Measurements from ENCODE around the gene TRIM65. TPM values are rescaled to one million over a fixed set of nuclear protein-coding genes. Genes with fewer than 3 reads are reported as not detected.
A peak's percentile ranks its signal among the peaks of the same experiment; 100 is the strongest.

TRIM65 gene
- total and polyA plus RNA-seq, 2 donors from 2014 or later = 11.5 to 23.6 TPM

DNA sequence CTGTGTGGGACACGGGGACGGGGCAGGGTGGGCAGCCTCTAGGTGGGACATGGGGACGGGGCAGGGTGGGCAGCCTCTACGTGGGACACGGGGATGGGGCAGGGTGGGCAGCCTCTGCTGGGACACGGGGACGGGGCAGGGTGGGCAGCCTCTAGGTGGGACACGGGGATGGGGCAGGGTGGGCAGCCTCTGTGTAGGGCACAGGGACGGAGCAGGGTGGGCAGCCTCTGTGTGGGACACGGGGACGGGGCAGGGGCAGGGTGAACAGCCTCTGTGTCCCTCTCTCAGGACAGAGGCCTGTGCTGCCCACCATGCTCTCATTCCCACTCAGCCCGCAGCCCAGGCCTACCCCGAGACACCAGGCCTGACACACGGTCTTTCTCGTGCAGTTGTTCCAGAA lies 24.8 kb upstream of the TRIM65 start:
- intact Hi-C loops (cut with DNase I) = no loop called here
- no peaks in the 10 kb centered on the region for H3K27me3 ChIP-seq (ENCODE audit: control insufficient read depth, insufficient read depth, low read length)
- FAIRE-seq (no peak), DNase-seq (peak in 1 of 5 donors; percentile 71)
- H3K9ac ChIP-seq (ENCODE audit: low read length in 3 of 3) = no peak overlapping the region
- H3K9me3 ChIP-seq (ENCODE audit: control insufficient read depth in 2 of 3, insufficient read depth in 1 of 3, low read length in 3 of 3) = no peaks in the 10 kb centered on the region
- H3K4me3 ChIP-seq (ENCODE audit: low read length in 3 of 3) = no peak overlapping the region
- H3K4me1 ChIP-seq (ENCODE audit: control insufficient read depth in 2 of 3, insufficient read depth in 2 of 3, low read depth in 1 of 3, low read length in 3 of 3) = peaks cover 0 to 12% (median 0%) of the 10 kb centered on the region in 3 donors
- H3K36me3 ChIP-seq (ENCODE audit: control insufficient read depth in 2 of 3, insufficient read depth in 3 of 3, low read length in 3 of 3) = peaks cover 0 to 3% (median 0%) of the 10 kb centered on the region in 3 donors
- no peak overlapping the region for H3K27ac ChIP-seq (ENCODE audit: low read depth in 2 of 2, low read length in 2 of 2)
- TF ChIP-seq, protein P1, sequence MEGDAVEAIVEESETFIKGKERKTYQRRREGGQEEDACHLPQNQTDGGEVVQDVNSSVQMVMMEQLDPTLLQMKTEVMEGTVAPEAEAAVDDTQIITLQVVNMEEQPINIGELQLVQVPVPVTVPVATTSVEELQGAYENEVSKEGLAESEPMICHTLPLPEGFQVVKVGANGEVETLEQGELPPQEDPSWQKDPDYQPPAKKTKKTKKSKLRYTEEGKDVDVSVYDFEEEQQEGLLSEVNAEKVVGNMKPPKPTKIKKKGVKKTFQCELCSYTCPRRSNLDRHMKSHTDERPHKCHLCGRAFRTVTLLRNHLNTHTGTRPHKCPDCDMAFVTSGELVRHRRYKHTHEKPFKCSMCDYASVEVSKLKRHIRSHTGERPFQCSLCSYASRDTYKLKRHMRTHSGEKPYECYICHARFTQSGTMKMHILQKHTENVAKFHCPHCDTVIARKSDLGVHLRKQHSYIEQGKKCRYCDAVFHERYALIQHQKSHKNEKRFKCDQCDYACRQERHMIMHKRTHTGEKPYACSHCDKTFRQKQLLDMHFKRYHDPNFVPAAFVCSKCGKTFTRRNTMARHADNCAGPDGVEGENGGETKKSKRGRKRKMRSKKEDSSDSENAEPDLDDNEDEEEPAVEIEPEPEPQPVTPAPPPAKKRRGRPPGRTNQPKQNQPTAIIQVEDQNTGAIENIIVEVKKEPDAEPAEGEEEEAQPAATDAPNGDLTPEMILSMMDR (IDR thresholded peaks at IDR 0.05; ENCODE audit: borderline replicate concordance, extremely low read depth, insufficient read depth) = no peak

DNA sequence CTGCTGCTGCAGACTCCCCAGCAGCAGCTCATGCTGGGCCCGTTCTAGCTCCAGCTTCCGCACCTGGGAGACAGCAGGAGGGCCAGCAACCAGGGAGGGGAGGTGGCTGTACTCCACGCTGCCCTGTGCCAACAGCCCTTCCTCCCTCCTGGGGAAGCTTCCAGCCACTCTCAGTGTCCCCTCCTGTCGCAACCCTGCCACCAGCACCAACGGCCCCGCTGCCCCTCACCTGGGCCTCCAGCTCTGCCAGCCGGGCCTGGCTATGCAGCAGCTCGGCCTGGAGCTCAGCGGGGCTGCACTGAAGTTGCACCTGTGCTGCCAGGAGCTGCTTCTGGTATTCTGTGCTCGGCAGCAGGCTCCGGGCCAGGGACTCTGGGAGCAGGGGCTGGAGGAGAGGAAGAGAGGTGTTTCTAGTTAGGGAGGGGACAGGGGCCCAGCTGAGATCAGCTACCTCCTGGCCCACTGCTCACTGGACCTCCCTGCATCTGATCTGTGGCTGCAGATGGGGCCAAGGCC lies 23.4 kb upstream of the TRIM65 start:
- Histone ChIP-seq H3K4me1 (ENCODE audit: control insufficient read depth in 2 of 3, insufficient read depth in 2 of 3, low read depth in 1 of 3, low read length in 3 of 3) (peaks cover 0 to 12% (median 0%) of the 10 kb centered on the region in 3 donors), H3K27me3 (ENCODE audit: control insufficient read depth, insufficient read depth, low read length) (no peaks in the 10 kb centered on the region), H3K9ac (ENCODE audit: low read length in 3 of 3) (no peak overlapping the region), H3K4me3 (ENCODE audit: low read length in 3 of 3) (no peak overlapping the region), H3K9me3 (ENCODE audit: control insufficient read depth in 2 of 3, insufficient read depth in 1 of 3, low read length in 3 of 3) (no peaks in the 10 kb centered on the region), H3K27ac (ENCODE audit: low read depth in 2 of 2, low read length in 2 of 2) (no peak overlapping the region), H3K36me3 (ENCODE audit: control insufficient read depth in 2 of 3, insufficient read depth in 3 of 3, low read length in 3 of 3) (no peaks in the 10 kb centered on the region)
- intact Hi-C loops (cut with DNase I) = no loop called here
- FAIRE-seq (no peak), DNase-seq (no peak)
- TF ChIP-seq, protein P1 (IDR thresholded peaks at IDR 0.05; ENCODE audit: borderline replicate concordance, extremely low read depth, insufficient read depth) = no peak

DNA sequence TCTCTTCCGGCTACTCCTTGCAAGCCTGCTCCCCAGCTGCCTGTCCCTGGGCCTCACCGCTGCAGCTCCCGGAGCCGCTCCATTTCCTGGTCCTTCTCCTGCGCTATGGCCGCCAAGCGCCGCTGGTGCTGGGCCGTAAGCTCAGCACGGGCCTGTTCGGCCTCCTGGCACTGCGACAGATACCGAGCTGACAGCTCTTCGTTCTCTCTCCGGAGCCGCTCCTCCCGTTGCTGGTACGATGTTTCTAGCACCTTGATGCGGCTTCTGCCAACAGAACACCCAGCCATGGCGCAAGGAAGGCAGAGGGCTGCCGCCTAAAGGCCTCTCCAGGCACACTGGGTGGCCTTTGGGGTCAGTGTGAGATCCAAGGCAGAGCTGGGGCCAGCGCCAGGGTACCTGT lies 22.9 kb upstream of the TRIM65 start:
- DNase-seq (no peak), FAIRE-seq (no peak)
- H3K4me3 ChIP-seq (ENCODE audit: low read length in 3 of 3) = no peak overlapping the region
- intact Hi-C loops (cut with DNase I) = loop anchor here (10.0 kb wide), 1 partner anchor 85 kb away; the partner anchor contains the start of gene CDK3
- TF ChIP-seq, protein P1 (IDR thresholded peaks at IDR 0.05; ENCODE audit: borderline replicate concordance, extremely low read depth, insufficient read depth) = no peak
- H3K36me3 ChIP-seq (ENCODE audit: control insufficient read depth in 2 of 3, insufficient read depth in 3 of 3, low read length in 3 of 3) = no peaks in the 10 kb centered on the region
- no peak overlapping the region for H3K9ac ChIP-seq (ENCODE audit: low read length in 3 of 3)
- H3K27me3 ChIP-seq (ENCODE audit: control insufficient read depth, insufficient read depth, low read length) = no peaks in the 10 kb centered on the region
- no peak overlapping the region for H3K27ac ChIP-seq (ENCODE audit: low read depth in 2 of 2, low read length in 2 of 2)
- no peaks in the 10 kb centered on the region for H3K9me3 ChIP-seq (ENCODE audit: control insufficient read depth in 2 of 3, insufficient read depth in 1 of 3, low read length in 3 of 3)
- H3K4me1 ChIP-seq (ENCODE audit: control insufficient read depth in 2 of 3, insufficient read depth in 2 of 3, low read depth in 1 of 3, low read length in 3 of 3) = peaks cover 0 to 12% (median 0%) of the 10 kb centered on the region in 3 donors

Data from kidney (tissue), 14 donors.